Activated CD4-positive, alpha-beta T cell treated with anti-CD3 and anti-CD28 coated beads for 36 hours (primary cell): ENCODE data around the gene CA9. TPM values are rescaled to one million over a fixed set of nuclear protein-coding genes. Genes with fewer than 3 reads are reported as not detected.

Source experiments
- ATAC-seq: fragments of 200-7000 bp; cut with Tn5 transposase; one replicate; pipeline ENCODE4 v1.10.0; 2021; ENCODE audit warnings: mild to moderate bottlenecking, moderate library complexity
- CTCF ChIA-PET: fragments of 350-600 bp; sonication (Branson Sonifier 250); formaldehyde crosslinking; loops from one replicate; lab custom pipeline; 2021; ENCODE audit warnings: antibody characterized with exemption; lab: Charles Lee
- POLR2A ChIA-PET: fragments of 350-600 bp; sonication (Branson Sonifier 250); formaldehyde crosslinking; loops from one replicate; lab custom pipeline; 2021; ENCODE audit warnings: antibody characterized with exemption, inconsistent platforms; lab: Charles Lee
- DNase-seq: peaks from one replicate; pipeline ENCODE4 v3.0.0-alpha.2; 2020
- H3K27ac Mint-ChIP-seq: one replicate; pipeline ENCODE4 v1.8.0; 2021; ENCODE audit warnings: mixed read lengths
- H3K27me3 Mint-ChIP-seq: one replicate; pipeline ENCODE4 v1.8.0; 2021; ENCODE audit warnings: mixed read lengths
- H3K36me3 Mint-ChIP-seq: one replicate; pipeline ENCODE4 v1.8.0; 2021; ENCODE audit warnings: low read depth, mixed read lengths
- H3K4me1 Mint-ChIP-seq: one replicate; pipeline ENCODE4 v1.8.0; 2021; ENCODE audit warnings: mixed read lengths
- H3K4me3 Mint-ChIP-seq: one replicate; pipeline ENCODE4 v1.8.0; 2021; ENCODE audit warnings: mild to moderate bottlenecking, moderate library complexity, mixed read lengths
- H3K9me3 Mint-ChIP-seq: one replicate; pipeline ENCODE4 v1.8.0; 2021; ENCODE audit warnings: low read depth, mixed read lengths
- intact Hi-C, 2 experiments: fragments of 100-400 bp; cut with DNase I in 1 of 2; cut with micrococcal nuclease in 1 of 2; formaldehyde crosslinking; loops; one replicate each; pipeline versions ENCODE4 v1.14.2 to v1.15.1; 2022 to 2024; cut with DNase I, micrococcal nuclease
- total RNA-seq, 2 experiments: library from RNA; stranded (reverse); gene quantifications; one replicate each; pipeline ENCODE4 v1.2.3, GENCODE V29; 2021

CA9 gene
- total RNA-seq, 2 experiments from 2014 or later = 2.9 to 3.1 TPM

- no peaks in the 10 kb centered on the region for H3K9me3 Mint-ChIP-seq
- H3K4me3 Mint-ChIP-seq = no peak overlapping the region
- no peaks in the 10 kb centered on the region for H3K27me3 Mint-ChIP-seq
- H3K36me3 Mint-ChIP-seq = peaks cover 59% of the 10 kb centered on the region
- no peak for DNase-seq
- CTCF ChIA-PET = interaction anchor here (0.6 to 2.3 kb wide), 5 partner anchors 9 to 107 kb away, joined by 3 to 9 read pairs (median 3); no protein-coding TSS in a partner anchor
- H3K4me1 Mint-ChIP-seq = no peaks in the 10 kb centered on the region
- no peak overlapping the region for H3K27ac Mint-ChIP-seq
- POLR2A ChIA-PET = no interaction called here
- ATAC-seq = no peak
- intact Hi-C loops = no loop called here
These were observed 31.6 kb downstream of the CA9 start for GRCh38 chr9:35705372-35705771.

GRCh38 chr9:35705836-35706430 is 32.2 kb downstream of the CA9 start:
- Mint-ChIP-seq H3K27me3 (no peaks in the 10 kb centered on the region), H3K27ac (no peak overlapping the region), H3K4me1 (no peaks in the 10 kb centered on the region), H3K4me3 (no peak overlapping the region), H3K36me3 (peaks cover 64% of the 10 kb centered on the region), H3K9me3 (no peaks in the 10 kb centered on the region)
- ChIA-PET CTCF (interaction anchor here (0.6 to 2.3 kb wide), 6 partner anchors 9 to 107 kb away, joined by 3 to 9 read pairs (median 3); partner anchors contain the start of gene ARHGEF39), POLR2A (interaction anchor here (1.1 kb wide), 1 partner anchor 10 kb away, joined by 4 read pairs; no protein-coding TSS in a partner anchor)
- no peak for DNase-seq
- ATAC-seq = no peak
- intact Hi-C loops = no loop called here

GRCh38 chr9:35706951-35707350 is 33.2 kb downstream of the CA9 start:
- CTCF ChIA-PET = interaction anchor here (1.7 to 2.3 kb wide), 2 partner anchors 10 to 12 kb away, joined by 5 to 9 read pairs; no protein-coding TSS in a partner anchor
- Mint-ChIP-seq H3K27me3 (no peaks in the 10 kb centered on the region), H3K9me3 (no peaks in the 10 kb centered on the region), H3K27ac (no peak overlapping the region), H3K4me3 (no peak overlapping the region), H3K4me1 (peaks cover 4% of the 10 kb centered on the region), H3K36me3 (peaks cover 71% of the 10 kb centered on the region)
- POLR2A ChIA-PET = interaction anchor here (1.1 kb wide), 1 partner anchor 11 kb away, joined by 4 read pairs; no protein-coding TSS in a partner anchor
- intact Hi-C loops = no loop called here
- ATAC-seq (no peak), DNase-seq (no peak)

- no peaks in the 10 kb centered on the region for H3K9me3 Mint-ChIP-seq
These were observed 34.4 kb downstream of the CA9 start for GRCh38 chr9:35708146-35708545.

GRCh38 chr9:35710818-35711500 is 37.2 kb downstream of the CA9 start:
- Mint-ChIP-seq H3K4me3 (no peak overlapping the region), H3K27ac (no peak overlapping the region), H3K4me1 (peaks cover 7% of the 10 kb centered on the region), H3K36me3 (peaks cover 75% of the 10 kb centered on the region), H3K9me3 (no peaks in the 10 kb centered on the region), H3K27me3 (no peaks in the 10 kb centered on the region)
- intact Hi-C loops = no loop called here
- ChIA-PET CTCF (interaction anchor here (0.6 to 4.0 kb wide), 4 partner anchors 14 to 193 kb away, joined by 3 to 22 read pairs (median 3); no protein-coding TSS in a partner anchor), POLR2A (no interaction called here)
- DNase-seq (no peak), ATAC-seq (no peak)

More at GRCh38 chr9:35708146-35708545, 34.4 kb downstream of the CA9 start:
- H3K4me3 Mint-ChIP-seq = no peak overlapping the region
- DNase-seq (no peak), ATAC-seq (no peak)
- no peak overlapping the region for H3K27ac Mint-ChIP-seq
- ChIA-PET POLR2A (interaction anchor here (0.7 kb wide), 1 partner anchor 12 kb away, joined by 3 read pairs; no protein-coding TSS in a partner anchor), CTCF (interaction anchor here (0.6 kb wide), 1 partner anchor 80 kb away, joined by 3 read pairs; no protein-coding TSS in a partner anchor)
- H3K27me3 Mint-ChIP-seq = no peaks in the 10 kb centered on the region
- peaks cover 75% of the 10 kb centered on the region for H3K36me3 Mint-ChIP-seq
- intact Hi-C loops = no loop called here
- peaks cover 7% of the 10 kb centered on the region for H3K4me1 Mint-ChIP-seq

- POLR2A ChIA-PET = no interaction called here
These were observed 38.0 kb downstream of the CA9 start for GRCh38 chr9:35711501-35712428.

GRCh38 chr9:35712762-35713400 is 39.2 kb downstream of the CA9 start:
- Mint-ChIP-seq H3K4me3 (no peak overlapping the region), H3K4me1 (peaks cover 7% of the 10 kb centered on the region), H3K36me3 (peaks cover 71% of the 10 kb centered on the region), H3K27me3 (no peaks in the 10 kb centered on the region), H3K27ac (no peak overlapping the region), H3K9me3 (no peaks in the 10 kb centered on the region)
- ATAC-seq (no peak), DNase-seq (no peak)
- intact Hi-C loops = no loop called here
- ChIA-PET POLR2A (interaction anchor here (0.6 kb wide), 1 partner anchor 94 kb away, joined by 4 read pairs; no protein-coding TSS in a partner anchor), CTCF (interaction anchor here (0.7 to 4.0 kb wide), 9 partner anchors 13 to 556 kb away, joined by 3 to 22 read pairs (median 3); partner anchors contain the start of gene RUSC2)

More at GRCh38 chr9:35711501-35712428, 38.0 kb downstream of the CA9 start:
- H3K27ac Mint-ChIP-seq = peak overlapping the region; percentile 42
- no peak overlapping the region for H3K4me3 Mint-ChIP-seq
- ATAC-seq (peak; percentile 69), DNase-seq (no peak)
- H3K4me1 Mint-ChIP-seq = peaks cover 7% of the 10 kb centered on the region
- no peaks in the 10 kb centered on the region for H3K9me3 Mint-ChIP-seq
- no peaks in the 10 kb centered on the region for H3K27me3 Mint-ChIP-seq
- CTCF ChIA-PET = interaction anchor here (0.6 to 4.0 kb wide), 7 partner anchors 15 to 222 kb away, joined by 3 to 22 read pairs (median 3); partner anchors contain the start of gene RUSC2
- intact Hi-C loops = no loop called here
- H3K36me3 Mint-ChIP-seq = peaks cover 76% of the 10 kb centered on the region

- intact Hi-C loops = no loop called here
- Mint-ChIP-seq H3K9me3 (no peaks in the 10 kb centered on the region), H3K4me3 (no peak overlapping the region), H3K27ac (no peak overlapping the region), H3K27me3 (no peaks in the 10 kb centered on the region), H3K36me3 (peaks cover 68% of the 10 kb centered on the region), H3K4me1 (peaks cover 7% of the 10 kb centered on the region)
- POLR2A ChIA-PET = no interaction called here
- CTCF ChIA-PET = interaction anchor here (1.0 to 4.0 kb wide), 5 partner anchors 12 to 556 kb away, joined by 3 to 22 read pairs (median 3); no protein-coding TSS in a partner anchor
- DNase-seq (no peak), ATAC-seq (no peak)
These were observed 39.9 kb downstream of the CA9 start for GRCh38 chr9:35713578-35713977.

- DNase-seq (no peak), ATAC-seq (no peak)
- Mint-ChIP-seq H3K4me3 (no peak overlapping the region), H3K27ac (no peak overlapping the region), H3K9me3 (no peaks in the 10 kb centered on the region), H3K27me3 (no peaks in the 10 kb centered on the region), H3K4me1 (peaks cover 7% of the 10 kb centered on the region), H3K36me3 (peaks cover 66% of the 10 kb centered on the region)
- CTCF ChIA-PET = interaction anchor here (1.2 to 4.0 kb wide), 4 partner anchors 12 to 55 kb away, joined by 3 to 22 read pairs (median 6); no protein-coding TSS in a partner anchor
- POLR2A ChIA-PET = no interaction called here
- intact Hi-C loops = no loop called here
These were observed 40.4 kb downstream of the CA9 start for GRCh38 chr9:35714123-35714522.

- Mint-ChIP-seq H3K9me3 (no peaks in the 10 kb centered on the region), H3K4me3 (no peak overlapping the region), H3K4me1 (peaks cover 7% of the 10 kb centered on the region), H3K27me3 (no peaks in the 10 kb centered on the region), H3K36me3 (peaks cover 69% of the 10 kb centered on the region), H3K27ac (no peak overlapping the region)
- DNase-seq = no peak
- no peak for ATAC-seq
- intact Hi-C loops = no loop called here
- ChIA-PET POLR2A (no interaction called here), CTCF (interaction anchor here (0.7 to 4.0 kb wide), 4 partner anchors 11 to 18 kb away, joined by 3 to 22 read pairs (median 6); no protein-coding TSS in a partner anchor)
These were observed 41.0 kb downstream of the CA9 start for GRCh38 chr9:35714579-35715252.
